Measurements from ENCODE around the gene ZFAND3.

GRCh38 chr6:38155621-38156204, 336.2 kb downstream of the ZFAND3 start:
- no peak for TF ChIP-seq CTCF (IDR thresholded peaks at IDR 0.05; ENCODE audit: poor library complexity)
- TF ChIP-seq EZH2phosphoT487 (IDR thresholded peaks at IDR 0.05; ENCODE audit: low read depth, severe bottlenecking, unreplicated experiment), result no peak

All from hepatocyte (in vitro differentiated cells).